Coronary artery (tissue), 2 donors: ENCODE measurements around the gene IQGAP2.
"Not testable (repeated sequence)": the region's sequence is repeated elsewhere in the genome, so short reads cannot be mapped to it uniquely, and the experiment has no call there.

ENCODE experiments used
- DNase-seq: peaks from one replicate; pipeline ENCODE4 v3.0.0-alpha.2; 2017; ENCODE audit warnings: low spot score
- H3K27ac ChIP-seq, 2 donors: fragments of 200-600 bp; sonication (generic); one replicate each; pipeline ENCODE4 v1.5.1; 2016 to 2019
- H3K4me3 ChIP-seq: fragments of 200-600 bp; sonication (generic); 2 replicates; pipeline ENCODE4 v1.5.1; 2016; ENCODE audit warnings: mild to moderate bottlenecking, moderate library complexity
- TF ChIP-seq, protein P1 (sequence below): fragments of 200-600 bp; sonication (generic); IDR thresholded peaks from one replicate; pipeline ENCODE4 v1.5.1; 2019; ENCODE audit warnings: antibody characterized with exemption

The IQGAP2 gene

GRCh38 chr5:76737846-76738245 lies 334.8 kb downstream of the IQGAP2 start:
- TF ChIP-seq, protein P1, sequence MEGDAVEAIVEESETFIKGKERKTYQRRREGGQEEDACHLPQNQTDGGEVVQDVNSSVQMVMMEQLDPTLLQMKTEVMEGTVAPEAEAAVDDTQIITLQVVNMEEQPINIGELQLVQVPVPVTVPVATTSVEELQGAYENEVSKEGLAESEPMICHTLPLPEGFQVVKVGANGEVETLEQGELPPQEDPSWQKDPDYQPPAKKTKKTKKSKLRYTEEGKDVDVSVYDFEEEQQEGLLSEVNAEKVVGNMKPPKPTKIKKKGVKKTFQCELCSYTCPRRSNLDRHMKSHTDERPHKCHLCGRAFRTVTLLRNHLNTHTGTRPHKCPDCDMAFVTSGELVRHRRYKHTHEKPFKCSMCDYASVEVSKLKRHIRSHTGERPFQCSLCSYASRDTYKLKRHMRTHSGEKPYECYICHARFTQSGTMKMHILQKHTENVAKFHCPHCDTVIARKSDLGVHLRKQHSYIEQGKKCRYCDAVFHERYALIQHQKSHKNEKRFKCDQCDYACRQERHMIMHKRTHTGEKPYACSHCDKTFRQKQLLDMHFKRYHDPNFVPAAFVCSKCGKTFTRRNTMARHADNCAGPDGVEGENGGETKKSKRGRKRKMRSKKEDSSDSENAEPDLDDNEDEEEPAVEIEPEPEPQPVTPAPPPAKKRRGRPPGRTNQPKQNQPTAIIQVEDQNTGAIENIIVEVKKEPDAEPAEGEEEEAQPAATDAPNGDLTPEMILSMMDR: no peak
- DNase-seq: no peak
- Histone ChIP-seq H3K27ac (no peak overlapping the region), H3K4me3 (no peak overlapping the region)

DNA sequence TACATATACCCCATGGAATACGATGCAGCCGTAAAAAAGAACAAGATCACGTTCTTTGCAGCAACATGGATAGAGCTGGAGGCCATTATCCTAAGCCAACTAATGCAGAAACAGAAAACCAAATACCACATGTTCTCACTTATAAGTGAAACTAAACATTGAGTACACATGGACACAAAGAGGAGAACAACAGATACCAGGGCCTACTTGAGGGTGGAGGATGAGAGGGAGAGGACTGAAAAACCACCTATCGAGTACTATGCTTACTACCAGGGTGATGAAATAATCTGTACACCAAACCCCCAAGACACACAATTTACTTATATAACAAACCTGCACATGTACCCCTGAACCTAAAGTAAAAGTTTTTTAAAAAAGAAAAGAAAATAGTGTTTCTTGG lies 338.4 kb downstream of the IQGAP2 start:
- H3K4me3 ChIP-seq, H3K27ac ChIP-seq, DNase-seq: not testable (repeated sequence)

- H3K27ac ChIP-seq: no peak overlapping the region
- TF ChIP-seq, protein P1: no peak
- H3K4me3 ChIP-seq: no peak overlapping the region
- DNase-seq: no peak
These were observed 339.5 kb downstream of the IQGAP2 start for GRCh38 chr5:76742583-76742982.

DNA sequence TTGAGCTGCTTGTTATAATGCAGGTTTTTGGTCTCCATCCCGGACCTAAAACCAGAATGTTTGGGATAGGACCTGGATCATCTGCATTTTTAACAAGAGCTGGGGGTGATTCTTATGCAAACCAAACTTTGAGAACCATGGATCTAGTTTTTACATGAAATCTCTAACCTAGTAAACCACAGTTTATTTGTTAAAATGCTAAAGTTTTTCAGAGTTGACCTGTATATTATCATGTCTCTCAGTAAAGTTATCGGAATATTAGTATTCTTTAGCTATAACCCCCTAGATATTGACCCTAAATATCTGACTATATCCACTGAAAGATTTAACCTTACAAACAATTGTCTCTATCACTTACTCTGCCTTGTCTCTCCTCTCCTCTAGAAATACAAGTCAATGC lies 341.5 kb downstream of the IQGAP2 start:
- TF ChIP-seq, protein P1: no peak
- no peak overlapping the region for H3K27ac ChIP-seq
- DNase-seq: no peak
- H3K4me3 ChIP-seq: no peak overlapping the region

DNA sequence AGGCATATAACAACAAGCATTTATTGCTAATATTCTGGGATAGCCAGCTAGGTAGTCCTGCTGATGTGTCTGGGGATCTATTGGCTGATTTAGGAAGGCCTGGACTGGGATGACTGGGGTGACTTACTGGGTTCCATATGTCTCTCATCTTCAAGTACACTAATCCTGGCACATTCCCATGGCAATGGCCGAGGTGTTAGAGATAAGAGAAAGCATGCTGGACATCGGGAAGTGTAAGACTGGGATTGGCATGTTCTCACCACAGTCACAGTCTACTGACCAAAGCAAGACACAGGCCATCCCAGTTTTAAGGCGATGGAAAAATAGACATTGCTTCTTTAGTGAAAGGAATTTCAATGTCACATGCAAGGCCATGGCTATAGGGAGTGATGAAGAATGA lies 342.6 kb downstream of the IQGAP2 start:
- TF ChIP-seq, protein P1: no peak

GRCh38 chr5:76746677-76747076 lies 343.6 kb downstream of the IQGAP2 start:
- TF ChIP-seq, protein P1: no peak
- H3K27ac ChIP-seq: no peak overlapping the region
- no peak for DNase-seq
- no peak overlapping the region for H3K4me3 ChIP-seq

More for the DNA sequence above, 342.6 kb downstream of the IQGAP2 start:
- Histone ChIP-seq H3K27ac (no peak overlapping the region), H3K4me3 (no peak overlapping the region)
- no peak for DNase-seq

DNA sequence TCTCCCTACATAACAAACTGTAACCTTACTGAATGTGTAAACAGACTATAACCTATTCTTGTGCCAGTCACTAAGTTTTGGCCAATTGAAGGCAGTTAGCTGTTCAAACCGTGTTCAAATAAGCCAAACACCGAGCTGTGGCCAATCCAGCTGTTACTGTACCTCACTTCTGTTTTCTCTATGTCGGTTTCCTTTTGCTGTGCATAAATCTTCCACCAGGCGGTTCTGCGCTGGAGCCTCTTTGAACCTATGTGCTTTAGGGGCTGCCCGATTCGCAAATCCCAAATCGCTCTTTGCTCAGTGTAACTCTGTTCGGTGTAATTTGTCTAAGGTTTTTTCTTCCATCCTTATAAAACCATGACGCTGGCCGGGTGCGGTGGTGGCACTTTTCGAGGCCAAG lies 344.6 kb downstream of the IQGAP2 start:
- TF ChIP-seq, protein P1: no peak
- DNase-seq: no peak

GRCh38 chr5:76751291-76751690 lies 348.2 kb downstream of the IQGAP2 start:
- H3K27ac ChIP-seq: no peak overlapping the region
- no peak overlapping the region for H3K4me3 ChIP-seq
- TF ChIP-seq, protein P1: no peak
- no peak for DNase-seq

More for the DNA sequence above, 344.6 kb downstream of the IQGAP2 start:
- H3K4me3 ChIP-seq: no peak overlapping the region
- H3K27ac ChIP-seq: no peak overlapping the region
